ENCODE data around the gene IFT25. TPM values are rescaled to one million over a fixed set of nuclear protein-coding genes. Genes with fewer than 3 reads are reported as not detected.
"Not testable (repeated sequence)": the region's sequence is repeated elsewhere in the genome, so short reads cannot be mapped to it uniquely, and the experiment has no call there.

Gene IFT25
- total RNA-seq, 1 donor from 2014 or later, result 37.9 TPM

- peak overlapping the region; percentile 82 for H3K4me3 ChIP-seq (ENCODE audit: low read depth, low read length)
- no peak for DNase-seq (ENCODE audit: low read depth)
- TF ChIP-seq CTCF (conservative IDR thresholded peaks at IDR 0.05; ENCODE audit: low read depth, low read length), result no peak
Observed at GRCh38 chr1:53890522-53890941, 55.0 kb downstream of the IFT25 start.

DNA sequence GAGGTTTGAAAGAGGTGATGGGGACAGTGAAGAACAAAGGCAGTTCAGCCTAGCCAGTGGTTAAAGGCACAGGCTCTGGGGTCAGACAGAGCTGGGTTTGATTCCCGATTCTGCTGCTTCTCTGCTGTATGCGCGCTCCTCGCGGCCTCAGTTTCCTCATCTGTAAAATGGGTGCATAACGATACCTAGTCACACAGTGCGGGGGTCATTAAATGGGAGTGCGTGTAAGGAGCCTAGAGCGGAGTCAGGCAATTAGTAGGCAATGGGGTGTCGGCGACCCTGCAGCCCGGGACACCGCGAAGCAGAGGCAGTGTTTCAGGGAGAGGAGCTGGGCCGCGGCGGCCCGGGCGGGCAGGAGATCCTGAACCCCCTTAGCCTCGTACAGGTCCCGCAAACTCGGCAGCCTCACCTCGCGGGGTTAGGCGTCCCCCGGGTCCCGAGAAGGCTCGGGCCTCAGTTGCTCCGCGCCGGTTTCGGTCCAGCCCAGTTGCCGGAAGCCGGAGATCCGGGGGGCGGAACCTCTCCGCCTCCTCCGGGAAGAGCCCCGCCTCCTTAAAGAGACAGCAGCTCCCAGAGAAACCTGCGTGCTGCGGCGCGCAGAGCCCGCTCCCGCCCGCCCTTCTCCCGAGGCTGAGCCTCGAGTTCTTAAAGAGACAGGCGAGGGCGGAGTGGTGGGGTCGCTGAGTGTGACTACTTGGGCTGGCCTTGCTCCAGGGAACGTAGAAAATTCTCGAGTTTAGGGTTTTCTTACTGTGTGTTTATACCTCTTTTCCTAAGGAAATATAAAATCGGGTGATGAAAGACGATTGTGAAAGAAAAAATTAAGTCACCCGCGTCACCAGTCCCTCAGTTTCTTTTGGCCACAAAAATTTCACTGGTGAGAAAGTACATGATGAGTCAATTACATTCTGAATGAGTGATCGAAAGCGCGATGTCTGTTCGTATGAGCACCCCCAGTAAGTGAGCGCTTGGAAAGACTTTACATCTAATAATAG, 55.9 kb downstream of the IFT25 start, which contains the start of gene YIPF1:
Gene YIPF1, minus strand, starts transcription at position 494 of the 995 bp plus-strand sequence. CDS start 860 bp downstream, outside the sequence.
- DNase-seq (ENCODE audit: low read depth), result peak; percentile 69
- H3K4me3 ChIP-seq (ENCODE audit: low read depth, low read length), result peak within 1 kb of the TSS; percentile 82
- TF ChIP-seq CTCF (conservative IDR thresholded peaks at IDR 0.05; ENCODE audit: low read depth, low read length), result no peak

- peak overlapping the region; percentile 82 for H3K4me3 ChIP-seq (ENCODE audit: low read depth, low read length)
- no peak for DNase-seq (ENCODE audit: low read depth)
- TF ChIP-seq CTCF (conservative IDR thresholded peaks at IDR 0.05; ENCODE audit: low read depth, low read length), result no peak
Observed at GRCh38 chr1:53888681-53889080, 56.8 kb downstream of the IFT25 start.

DNA sequence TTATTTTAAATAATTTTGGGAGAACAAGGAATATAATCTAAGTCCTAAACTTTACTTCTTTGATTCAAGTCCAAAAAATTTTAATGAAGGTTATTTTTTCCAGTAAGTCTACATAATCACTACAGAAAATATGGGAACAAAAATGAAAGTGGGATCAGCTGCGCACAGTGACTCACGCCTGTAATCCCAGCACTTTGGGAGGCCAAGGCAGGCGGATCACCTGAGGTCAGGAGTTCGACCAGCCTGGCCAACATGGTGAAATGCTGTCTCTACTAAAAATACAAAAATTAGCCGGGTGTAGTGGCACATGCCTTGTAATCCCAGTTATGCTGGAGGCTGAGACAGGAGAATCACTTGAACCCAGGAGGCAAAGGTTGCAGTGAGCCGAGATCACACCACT, 61.9 kb downstream of the IFT25 start:
- not testable (repeated sequence) for H3K4me3 ChIP-seq (ENCODE audit: low read depth, low read length); DNase-seq (ENCODE audit: low read depth)

DNA sequence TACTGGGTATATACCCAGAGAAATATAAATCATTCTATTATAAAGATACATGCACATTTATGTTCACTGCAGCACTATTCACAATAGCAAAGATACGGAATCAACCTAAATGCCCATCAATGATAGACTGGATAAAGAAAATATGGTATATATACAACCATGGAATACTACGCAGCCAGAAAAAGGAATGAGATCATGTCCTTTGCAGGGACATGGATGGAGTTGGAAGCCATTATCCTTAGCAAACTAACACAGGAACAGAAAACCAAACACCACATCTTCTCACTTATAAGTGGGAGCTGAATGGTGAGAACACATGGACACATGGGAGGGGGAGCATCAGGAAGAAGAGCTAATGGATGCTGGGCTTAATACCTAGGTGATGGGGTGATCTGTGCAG, 63.6 kb downstream of the IFT25 start:
- not testable (repeated sequence) for DNase-seq (ENCODE audit: low read depth); H3K4me3 ChIP-seq (ENCODE audit: low read depth, low read length)

DNA sequence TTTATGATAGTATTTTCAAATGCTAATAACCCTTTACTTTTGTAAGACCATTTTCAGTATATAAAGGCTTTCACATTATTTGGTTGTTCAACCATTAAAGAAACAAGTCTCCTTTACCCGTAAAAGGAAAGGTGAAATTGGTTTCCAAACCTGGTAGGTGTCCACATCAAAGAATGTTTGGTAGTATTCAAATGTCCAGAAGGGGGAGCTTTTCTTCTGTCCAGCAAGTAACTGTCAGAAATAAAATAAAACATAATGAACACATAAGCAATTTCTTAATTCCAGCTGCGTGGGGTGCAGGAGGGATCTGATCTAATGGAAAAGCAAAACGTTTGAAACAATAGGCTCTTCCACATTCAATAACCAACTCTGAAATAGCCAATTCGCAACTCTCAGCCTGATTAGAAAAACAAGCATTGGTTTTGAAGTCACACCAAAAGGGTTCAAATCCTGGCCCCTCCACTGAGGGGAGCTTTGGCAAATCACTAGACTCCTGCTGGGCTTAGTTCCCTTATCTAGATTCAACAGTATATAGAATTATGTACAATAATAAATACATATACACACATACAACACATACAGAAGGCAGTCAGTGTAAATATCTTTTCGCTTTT, 66.9 kb downstream of the IFT25 start:
- TF ChIP-seq CTCF (conservative IDR thresholded peaks at IDR 0.05; ENCODE audit: low read depth, low read length), result peak; percentile 74
- no peak for DNase-seq (ENCODE audit: low read depth)
- no peak overlapping the region for H3K4me3 ChIP-seq (ENCODE audit: low read depth, low read length)

DNA sequence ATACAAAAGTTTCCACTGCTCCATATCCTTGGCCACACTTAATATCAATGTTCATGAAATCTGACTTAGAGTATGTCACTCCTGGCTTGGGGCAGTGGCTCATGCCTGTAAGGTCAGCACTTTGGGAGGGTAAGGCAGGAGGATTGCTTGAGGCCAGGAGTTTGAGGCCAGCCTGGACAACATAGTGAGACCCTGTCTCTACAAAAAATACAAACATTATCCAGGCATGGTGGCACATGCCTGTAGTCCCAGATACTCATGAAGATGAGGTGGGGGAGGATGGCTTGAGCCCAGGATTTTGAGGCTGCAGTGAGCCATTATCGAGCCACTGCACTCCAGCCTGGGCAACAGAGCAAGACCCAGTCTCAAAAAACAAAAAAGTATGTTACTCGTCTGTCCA, 70.3 kb downstream of the IFT25 start:
- not testable (repeated sequence) for DNase-seq (ENCODE audit: low read depth); H3K4me3 ChIP-seq (ENCODE audit: low read depth, low read length)

GRCh38 chr1:53871773-53872484, 73.6 kb downstream of the IFT25 start:
- DNase-seq (ENCODE audit: low read depth), result no peak
- no peak overlapping the region for H3K4me3 ChIP-seq (ENCODE audit: low read depth, low read length)
- TF ChIP-seq CTCF (conservative IDR thresholded peaks at IDR 0.05; ENCODE audit: low read depth, low read length), result no peak
